A549 treated with Hydrocortisone at 1 μM for 4 hours (cell line): ENCODE measurements around the gene RIMOC1. TPM values are rescaled to one million over a fixed set of nuclear protein-coding genes. Genes with fewer than 3 reads are reported as not detected.

Source experiments
- total RNA-seq: library from RNA; stranded (reverse); fragments of 200-300 nt; extraction: Qiagen RNA extraction; gene quantifications from 5 replicates; pipeline ENCODE4 v1.2.3, GENCODE V29; 2022

The RIMOC1 gene, protein sequence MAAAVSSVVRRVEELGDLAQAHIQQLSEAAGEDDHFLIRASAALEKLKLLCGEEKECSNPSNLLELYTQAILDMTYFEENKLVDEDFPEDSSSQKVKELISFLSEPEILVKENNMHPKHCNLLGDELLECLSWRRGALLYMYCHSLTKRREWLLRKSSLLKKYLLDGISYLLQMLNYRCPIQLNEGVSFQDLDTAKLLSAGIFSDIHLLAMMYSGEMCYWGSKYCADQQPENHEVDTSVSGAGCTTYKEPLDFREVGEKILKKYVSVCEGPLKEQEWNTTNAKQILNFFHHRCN
- 9.3 to 14.2 TPM (median 10.6 TPM) in 5 replicates for total RNA-seq

DNA sequence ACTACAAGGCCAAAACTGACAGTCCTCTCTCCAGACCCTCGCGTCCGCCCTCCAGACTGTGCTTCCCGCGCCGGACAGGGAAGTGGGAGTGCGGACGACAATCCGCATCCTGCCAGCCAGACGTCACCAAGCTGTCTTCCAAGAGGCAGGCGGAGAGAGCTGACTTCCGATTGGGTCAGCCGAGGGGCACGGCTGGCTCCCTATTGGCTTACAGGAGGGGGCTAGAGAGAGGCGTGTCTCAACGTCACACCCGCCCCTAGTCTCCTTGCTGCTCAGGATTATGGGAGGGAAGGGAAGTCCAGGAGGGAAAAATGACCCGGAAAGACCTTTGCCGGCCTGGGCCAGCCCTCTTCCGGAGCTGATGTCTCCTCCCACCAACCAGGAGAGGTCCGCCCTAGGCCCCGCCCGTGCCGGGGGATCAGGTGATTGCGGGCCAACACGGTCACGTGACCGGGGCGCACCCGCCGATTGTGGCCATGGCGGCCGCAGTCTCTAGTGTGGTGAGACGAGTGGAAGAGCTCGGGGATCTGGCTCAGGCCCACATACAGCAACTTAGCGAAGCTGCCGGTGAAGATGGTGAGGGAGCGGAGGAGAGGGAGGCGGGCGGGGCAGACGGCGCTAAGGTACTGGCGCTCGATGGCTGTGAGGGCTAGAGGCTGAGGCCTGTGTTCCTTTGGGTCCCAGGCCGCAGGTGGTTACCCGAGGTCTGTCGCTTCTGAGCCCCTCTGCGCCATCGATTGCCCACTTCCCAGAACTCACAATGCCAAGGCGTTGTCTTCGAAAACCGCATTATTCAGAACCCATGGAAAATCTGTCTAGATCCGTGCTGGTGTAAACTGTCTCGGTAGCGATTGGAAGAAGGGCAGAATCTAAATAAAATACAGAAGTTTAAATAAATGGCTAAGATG is at the start of gene RIMOC1:
Gene RIMOC1, plus strand, starts transcription at position 453 of the 908 bp plus-strand sequence. Its CDS starts 24 bp downstream, at position 477.

DNA sequence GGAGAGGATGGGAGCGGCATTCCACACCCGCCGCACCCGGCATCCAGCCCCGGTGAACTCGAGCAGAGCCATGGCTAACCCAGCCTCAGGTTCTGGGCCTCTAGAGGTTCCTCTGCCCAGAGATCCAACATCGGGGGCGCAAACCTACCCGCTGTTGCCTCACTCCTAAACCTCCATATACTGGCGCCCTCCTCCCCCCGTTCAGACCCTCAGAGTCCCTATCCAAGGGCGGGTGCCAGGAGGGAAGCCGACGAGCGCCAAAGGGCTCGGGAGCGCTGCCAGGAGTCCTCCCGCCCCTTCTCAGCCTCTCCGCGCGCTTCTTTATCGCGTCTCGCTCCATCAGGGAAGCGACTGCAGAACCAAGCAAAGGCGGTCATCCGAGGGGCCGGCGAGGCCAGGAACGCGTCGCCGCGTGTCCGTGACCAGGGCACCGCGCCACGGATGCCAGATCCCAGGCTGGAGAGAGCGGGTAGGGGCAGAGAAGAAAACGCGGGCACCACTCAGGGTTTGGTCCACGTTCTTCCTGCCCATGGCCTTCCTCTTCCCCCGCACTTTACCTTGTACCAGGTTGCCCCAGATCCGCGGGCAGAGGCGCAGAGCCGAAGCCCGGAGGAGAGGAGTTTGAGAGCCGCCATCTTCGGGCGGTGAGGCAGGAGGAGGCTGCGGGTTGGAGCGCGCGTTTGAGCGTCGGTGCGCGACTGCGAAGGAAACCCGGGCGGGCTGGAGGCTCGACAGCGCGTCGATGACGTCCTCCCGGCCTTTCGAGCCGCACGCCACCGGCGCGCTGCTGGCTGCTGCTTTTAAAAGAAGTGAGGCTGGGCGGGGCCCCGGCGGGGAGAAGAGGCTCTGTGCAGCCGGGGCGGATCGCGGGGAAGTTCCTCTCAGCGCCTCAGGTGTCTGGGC is 34.2 kb upstream of the RIMOC1 start, which contains the start of gene OXCT1:
Gene OXCT1, minus strand, starts transcription at position 702 of the 903 bp plus-strand sequence. Its CDS starts 67 bp downstream, at position 635.

DNA sequence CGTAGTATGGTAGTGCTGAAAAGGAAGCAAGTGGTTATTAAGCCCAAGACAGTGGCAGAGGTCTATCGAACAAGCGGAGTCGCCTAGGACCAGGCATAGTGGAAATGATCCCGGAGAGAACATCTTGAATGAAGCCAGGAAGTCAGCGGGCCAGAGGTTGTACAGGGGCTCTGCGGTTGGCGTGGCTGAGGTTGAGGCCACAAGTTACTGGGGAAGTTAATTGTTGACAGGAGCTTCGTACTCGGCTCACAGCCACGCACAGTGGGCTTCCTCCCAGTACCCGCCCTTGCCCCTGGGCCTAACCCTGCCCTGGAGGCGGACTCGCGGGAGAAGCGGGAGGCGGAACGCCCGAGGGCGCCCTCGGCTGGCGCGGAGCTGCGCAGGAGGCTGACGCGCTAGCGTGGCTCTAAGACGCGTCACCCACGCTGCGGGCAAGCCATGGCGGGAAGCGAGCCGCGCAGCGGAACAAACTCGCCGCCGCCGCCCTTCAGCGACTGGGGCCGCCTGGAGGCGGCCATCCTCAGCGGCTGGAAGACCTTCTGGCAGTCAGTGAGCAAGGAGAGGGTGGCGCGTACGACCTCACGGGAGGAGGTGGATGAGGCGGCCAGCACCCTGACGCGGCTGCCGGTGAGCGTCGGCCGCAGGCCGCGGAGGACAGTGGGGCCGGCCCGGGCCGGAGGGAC is 20.9 kb downstream of the RIMOC1 start, which contains the start of gene FBXO4:
Gene FBXO4, plus strand, starts transcription at position 410 of the 683 bp plus-strand sequence. Its CDS starts 29 bp downstream, at position 439.

Other genes with a start within 250 kb of the RIMOC1 start
- 2.2 to 3.5 TPM (median 2.6 TPM) in 5 replicates for gene OXCT1, start 33.9 kb upstream of the RIMOC1 start, total RNA-seq
- 5.2 to 7.3 TPM (median 6.9 TPM) in 5 replicates for gene FBXO4, start 20.9 kb downstream of the RIMOC1 start, total RNA-seq